LoVo (cell line): ENCODE data around the gene PTPRR.

ENCODE experiments used
- DNase-seq: peaks from one replicate; pipeline ENCODE4 v3.0.0-alpha.2; 2016; ENCODE audit warnings: low spot score

The PTPRR gene, protein sequence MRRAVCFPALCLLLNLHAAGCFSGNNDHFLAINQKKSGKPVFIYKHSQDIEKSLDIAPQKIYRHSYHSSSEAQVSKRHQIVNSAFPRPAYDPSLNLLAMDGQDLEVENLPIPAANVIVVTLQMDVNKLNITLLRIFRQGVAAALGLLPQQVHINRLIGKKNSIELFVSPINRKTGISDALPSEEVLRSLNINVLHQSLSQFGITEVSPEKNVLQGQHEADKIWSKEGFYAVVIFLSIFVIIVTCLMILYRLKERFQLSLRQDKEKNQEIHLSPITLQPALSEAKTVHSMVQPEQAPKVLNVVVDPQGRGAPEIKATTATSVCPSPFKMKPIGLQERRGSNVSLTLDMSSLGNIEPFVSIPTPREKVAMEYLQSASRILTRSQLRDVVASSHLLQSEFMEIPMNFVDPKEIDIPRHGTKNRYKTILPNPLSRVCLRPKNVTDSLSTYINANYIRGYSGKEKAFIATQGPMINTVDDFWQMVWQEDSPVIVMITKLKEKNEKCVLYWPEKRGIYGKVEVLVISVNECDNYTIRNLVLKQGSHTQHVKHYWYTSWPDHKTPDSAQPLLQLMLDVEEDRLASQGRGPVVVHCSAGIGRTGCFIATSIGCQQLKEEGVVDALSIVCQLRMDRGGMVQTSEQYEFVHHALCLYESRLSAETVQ

DNA sequence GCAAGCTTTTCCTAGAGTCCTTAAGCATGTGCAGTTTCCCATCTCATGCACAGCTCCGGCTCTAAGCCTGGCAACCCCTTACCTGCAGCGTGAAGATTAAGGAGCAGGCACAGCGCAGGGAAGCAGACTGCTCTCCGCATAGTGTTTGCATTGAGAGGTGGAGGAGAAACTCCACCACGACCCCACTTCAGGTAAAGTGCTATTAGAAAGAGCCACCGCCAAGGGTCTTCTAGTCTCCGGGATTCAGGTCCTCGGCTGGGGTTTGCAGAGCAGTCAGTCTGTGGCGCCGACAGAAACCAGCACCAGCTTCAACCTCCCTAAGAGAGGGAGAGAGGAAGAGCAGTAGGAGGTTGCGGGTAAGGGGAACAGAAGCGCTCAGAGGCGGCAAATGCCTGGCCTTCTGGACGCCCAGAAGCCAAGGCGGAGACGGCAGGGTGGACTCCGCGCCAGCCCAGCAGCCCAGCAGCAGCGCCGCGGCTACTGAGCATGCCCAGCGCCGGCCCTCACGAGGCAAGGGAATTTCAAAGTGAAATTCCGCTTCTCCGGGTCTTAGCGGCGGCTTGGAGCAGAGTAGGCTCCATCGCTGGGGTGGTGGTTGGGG, at the start of gene PTPRR:
Gene PTPRR (minus strand): TSS at position 488 of the 601 bp plus-strand sequence. CDS start 348 bp downstream, at position 140.
- no peak for DNase-seq

DNA sequence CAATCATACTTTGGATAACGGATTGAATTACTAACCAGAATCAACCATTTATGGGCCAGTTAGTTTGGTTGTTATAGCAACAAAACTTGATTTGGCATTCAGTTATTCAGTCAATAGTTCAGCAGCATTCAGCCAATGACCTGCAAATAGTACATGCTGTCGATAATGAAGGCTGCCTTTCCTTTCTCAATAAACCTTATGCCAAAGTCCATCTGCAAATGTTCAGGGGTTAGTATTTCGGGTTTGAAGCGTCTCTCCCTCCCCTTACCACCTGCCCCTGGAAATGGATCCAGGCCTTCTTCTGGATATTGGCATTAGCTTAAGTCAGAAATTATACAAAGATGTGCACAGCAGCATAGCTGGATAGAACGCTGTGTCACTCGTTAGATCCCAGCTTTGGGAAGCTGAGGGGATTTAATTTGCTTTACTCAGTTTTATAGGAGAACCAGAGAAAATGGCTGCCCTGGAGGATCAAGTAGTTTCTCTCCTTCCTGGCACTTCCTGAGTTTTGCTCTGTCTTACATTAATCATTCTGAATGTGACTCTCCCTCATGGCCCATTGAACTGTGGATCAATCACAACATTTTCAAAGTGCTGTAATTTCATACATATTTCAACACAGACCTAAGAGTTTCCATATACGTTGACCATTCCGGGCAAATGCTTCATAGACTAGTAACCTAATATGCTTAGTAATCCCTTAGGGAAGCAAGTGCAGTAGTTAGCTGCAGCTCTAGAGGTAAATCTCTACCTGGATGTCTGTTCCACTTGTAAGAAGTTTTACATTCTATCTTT, 46.7 kb upstream of the PTPRR start:
- DNase-seq, result no peak

DNA sequence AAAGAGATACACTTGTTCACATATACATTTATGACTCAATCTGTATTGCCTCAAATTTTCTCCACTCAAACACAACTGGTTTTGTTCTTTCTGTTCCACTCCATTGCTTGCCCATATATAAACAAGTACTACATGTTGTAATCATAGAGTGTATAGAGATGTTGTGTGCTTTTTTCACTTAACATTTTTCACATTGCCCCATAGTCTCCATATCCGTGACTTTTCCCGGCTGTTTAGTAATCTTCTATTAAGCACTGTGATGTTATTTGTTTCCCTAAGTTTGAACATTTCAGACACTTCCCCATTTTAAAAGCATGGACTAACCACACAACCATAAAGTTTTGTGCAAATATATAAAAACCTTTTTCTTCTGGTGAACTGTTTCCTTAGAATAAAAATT, 45.5 kb upstream of the PTPRR start:
- no peak for DNase-seq

DNA sequence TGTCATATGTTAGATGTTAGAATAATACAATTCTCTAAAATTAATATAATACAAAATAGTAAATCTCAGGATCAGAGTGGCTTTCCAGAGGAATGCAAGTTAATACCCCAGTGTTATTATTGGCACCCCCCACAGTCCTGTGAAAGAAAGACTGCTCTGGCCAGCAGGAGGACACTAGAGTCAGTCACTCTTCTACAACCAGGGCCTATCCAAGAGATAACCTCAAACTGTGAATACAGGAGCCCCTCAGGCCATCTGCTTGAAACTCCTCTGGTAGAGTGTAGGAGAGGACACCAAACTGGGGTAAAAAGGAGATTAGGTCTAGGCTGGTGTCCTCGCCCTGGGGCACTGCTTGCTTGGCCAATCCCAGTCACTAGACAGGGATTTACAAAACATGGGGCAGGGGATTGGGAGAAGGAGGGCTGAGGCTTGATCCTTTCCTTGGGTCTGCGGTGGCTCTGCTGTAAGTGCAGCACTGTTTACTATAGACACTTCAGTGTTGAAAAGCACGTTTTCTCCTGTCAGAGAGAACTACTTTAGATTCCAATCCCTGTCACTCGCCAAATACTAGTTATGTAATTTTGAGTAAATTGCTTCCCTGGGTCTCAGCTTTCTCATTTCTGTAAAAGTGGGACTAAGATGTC, 44.5 kb upstream of the PTPRR start:
- no peak for DNase-seq

DNA sequence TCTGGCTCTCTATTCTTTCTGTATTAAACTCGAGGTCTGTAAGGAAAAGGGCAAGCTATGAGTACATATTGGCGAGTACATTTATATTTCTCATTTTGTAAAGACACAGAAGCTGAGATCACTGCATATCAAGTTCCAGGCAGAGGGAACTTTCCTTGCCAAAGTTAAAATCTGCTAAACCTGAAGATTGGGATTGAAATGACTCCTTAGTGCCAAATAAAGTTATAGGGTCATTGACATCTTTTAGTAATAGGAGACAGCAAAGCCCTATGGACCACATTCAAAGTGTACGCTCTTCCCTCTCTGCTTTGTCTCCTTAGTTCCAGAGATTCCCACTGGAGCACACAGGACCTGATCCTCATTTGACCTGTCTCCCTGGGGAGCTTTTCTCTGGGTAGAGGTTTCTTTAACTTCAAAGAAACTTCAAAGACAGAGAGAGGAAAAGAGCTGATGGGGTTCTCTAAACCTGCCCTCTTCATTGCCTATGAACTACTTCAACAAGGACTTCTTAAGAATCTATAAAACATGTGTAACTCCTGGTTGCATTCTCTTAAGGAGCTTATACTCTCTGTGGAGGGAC, 42.6 kb upstream of the PTPRR start:
- no peak for DNase-seq

DNA sequence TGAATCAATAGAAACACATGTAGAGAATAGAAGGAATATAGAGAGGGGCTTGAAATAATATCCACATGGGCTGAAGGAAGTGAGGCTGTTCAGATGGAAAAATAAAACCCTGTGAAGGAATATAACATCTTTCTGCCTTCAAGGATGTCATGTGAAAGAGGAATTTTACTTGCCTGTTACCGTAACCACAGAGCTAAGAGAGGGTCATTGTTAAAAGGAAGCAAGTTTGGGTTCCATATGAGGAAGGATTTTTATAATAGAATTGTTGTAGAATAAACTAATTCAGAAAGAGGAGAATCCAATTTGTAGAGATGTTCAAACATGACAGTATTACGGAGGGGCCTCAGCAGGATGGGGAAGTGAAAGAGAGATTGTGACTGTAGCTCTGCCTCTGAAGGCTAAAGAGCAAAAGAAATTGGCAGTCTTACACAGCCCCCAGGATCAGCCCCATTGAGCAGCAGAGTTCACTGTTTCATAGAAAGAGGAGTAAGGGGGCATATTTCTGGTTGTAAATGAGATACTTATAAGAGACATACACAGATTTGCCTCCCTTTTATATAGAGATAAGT, 41.8 kb upstream of the PTPRR start:
- DNase-seq, result no peak

DNA sequence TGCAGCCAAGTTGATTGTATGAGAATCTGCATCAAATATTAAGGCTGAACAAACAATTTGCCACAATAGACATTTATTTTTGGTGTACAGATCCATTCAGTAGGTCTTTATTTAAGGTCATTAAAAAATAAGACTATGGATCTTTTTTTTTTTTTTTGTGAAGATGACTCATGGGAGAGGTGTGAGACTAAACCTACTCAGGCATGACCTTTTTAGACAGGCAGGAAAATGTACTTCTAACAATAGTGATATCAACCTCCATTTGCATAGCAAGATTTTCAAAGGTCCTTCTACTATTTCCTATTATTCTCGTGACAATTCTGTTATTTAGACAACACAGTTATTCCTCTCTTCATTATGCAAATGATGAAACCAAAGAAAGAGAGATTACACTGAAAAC, 39.9 kb upstream of the PTPRR start:
- no peak for DNase-seq

DNA sequence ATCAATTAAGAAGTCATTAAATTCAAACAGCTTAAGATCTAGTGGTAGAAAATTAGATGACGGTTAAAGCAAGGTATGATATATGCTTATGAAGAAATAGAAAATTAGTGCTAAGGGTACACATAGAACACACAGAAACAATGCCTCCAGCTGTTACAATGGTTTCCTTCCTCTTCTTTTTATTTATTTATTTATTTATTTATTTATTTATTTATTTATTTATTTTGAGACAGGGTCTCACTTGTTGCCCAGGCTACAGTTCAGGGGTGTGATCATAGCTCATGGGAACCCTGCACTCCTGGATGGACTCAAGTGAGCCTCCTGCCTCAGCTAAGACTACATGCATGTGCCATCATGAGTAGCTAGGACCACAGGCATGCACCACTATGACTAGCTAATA, 34.9 kb upstream of the PTPRR start:
- no peak for DNase-seq

DNA sequence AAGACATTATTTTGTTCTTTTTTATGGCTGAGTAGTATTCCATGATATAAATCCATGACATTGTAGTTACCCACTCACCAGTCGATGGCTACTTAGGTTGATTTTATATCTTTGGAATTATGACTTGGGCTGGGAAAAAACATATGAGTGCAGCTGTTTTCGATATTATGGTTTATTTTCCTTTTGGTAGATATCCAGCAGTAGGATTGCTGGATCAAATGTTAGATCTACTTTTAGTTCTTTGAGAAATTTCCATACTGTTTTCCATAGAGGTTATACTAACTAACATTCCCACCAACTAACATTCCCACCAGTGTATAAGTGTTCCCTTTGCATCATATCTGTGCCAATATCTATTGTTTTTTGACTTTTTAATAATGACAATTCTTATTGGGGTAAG, 29.9 kb upstream of the PTPRR start:
- DNase-seq, result no peak

DNA sequence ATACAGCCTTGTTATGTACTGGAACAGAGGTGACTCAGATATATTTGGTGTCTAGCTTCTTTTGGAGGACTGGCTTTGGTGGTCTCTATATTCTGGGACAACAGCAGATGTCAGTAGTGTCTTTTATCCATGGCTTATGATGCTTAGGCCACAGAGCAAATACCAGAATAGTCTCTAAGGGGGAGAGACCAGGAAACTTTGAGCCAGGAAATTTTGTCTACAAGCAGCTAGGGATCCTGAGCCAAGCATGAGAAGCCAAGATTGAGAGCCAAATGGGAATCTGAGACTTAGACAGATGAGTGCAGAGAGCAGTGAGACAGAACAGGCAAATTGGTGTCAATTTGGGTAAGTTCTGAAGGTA, 28.4 kb upstream of the PTPRR start:
- DNase-seq, result no peak

DNA sequence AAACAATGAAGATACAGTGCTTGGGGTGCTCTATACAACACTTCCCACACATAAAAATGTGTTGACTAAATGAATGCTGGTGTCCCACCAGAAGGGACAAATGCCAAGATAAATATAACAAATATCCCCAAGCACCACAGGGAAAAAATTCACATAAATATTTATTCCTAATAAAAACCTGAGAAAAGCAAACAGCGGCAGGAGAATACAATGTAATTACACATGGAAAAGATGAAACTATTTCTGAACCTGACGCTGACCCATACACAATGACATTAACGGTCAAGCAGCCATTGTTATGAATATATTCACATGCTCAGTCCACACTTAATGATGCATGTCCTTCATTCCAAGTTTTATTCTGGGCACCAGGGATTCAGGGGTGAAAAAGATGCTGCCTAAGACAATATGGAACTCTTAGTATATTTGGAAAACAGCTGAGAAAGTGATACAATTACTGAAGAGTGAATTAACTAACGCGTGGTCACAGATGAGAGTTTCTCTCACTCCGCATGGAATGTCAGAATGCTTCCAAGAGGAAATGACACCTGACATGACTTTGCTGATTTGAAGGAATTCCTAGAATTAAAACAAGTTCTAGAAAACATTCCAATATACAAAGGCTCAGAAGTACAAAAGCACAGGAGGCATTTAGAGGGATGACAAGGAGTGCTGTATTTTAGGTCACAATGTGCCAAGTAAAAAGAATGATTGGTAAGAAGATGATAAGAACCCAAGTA, 27.9 kb upstream of the PTPRR start:
- no peak for DNase-seq

DNA sequence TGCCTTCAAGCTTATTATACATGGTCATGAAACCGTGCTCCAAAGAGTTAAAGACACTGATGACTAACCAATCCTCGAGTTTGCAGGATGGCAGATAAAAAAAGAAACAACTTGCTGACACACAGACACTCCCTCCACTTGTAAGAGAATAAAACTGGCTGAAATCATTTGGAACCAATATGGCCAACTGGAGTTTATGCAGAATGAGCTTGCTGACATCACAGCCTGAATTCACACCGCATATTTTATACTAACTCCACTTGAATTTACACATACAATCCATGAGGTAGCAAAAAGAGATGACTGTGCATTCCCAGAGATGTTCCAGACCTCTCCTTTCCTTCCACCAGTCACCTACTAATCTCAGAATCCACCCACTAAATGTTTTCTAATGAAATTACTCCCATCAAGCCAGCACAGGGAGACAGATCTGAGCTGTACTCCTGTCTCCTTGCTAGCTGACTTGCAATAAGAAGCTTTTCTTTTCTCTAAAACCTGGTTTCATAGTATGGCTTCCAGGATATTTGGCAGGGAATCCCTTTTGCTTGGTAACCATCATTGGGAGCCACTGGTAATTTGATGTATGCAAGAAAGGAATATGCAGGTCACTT, 15.8 kb upstream of the PTPRR start:
- no peak for DNase-seq

DNA sequence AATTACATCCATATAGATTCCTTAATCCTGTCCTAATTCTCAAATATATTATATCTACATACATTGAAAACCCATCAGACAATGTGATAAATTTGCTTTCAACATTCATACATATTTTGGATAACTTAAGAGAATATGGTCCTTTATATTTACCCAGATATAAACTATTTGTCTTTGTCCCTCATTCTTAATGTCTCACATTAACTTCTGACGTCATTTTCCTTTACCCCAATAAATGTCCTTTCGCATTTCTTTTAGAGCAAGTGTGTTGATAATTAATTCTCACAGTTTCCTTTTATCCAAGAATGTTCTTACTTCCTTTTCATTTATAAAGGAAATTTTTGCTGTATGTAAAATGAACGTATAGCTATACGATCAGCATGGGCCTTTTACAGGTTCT, 12.6 kb upstream of the PTPRR start:
- DNase-seq, result no peak

DNA sequence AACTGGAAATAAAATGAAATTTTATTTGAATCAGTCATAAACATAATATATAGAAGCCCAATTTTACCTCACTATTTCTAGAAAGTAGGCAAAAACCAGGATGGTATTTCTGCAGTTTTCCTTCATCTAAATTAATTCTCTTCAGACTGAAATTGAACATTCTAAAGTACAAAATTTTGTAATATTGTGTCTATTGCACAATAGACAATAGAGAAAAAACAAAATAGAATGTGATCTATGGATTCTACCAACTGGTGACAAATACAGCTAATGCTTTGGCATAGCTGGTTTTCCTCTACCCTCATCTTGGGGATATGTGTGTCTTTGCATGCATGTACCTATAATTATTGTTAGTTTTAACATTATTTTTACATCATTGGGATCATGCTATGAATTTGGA, 8.5 kb upstream of the PTPRR start:
- no peak for DNase-seq

DNA sequence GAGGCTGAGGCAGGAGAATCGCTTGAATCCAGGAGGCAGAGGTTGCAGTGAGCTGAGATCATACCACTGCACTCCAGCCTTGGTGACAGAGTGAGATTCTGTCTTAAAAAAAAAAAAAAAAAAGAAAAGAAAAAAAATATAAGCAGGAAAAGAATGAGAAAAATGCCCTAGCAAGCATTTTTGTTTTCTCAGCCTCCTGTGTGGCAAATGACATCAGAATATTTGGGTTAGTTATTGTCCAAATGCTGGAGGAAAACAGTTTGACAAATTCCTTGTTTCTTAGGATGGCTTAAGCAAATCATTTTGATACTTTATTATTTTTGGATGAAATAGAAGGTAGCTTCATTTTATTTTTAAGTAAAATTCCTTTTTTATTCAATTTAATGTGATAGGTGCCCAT, 7.5 kb upstream of the PTPRR start:
- DNase-seq, result no peak

DNA sequence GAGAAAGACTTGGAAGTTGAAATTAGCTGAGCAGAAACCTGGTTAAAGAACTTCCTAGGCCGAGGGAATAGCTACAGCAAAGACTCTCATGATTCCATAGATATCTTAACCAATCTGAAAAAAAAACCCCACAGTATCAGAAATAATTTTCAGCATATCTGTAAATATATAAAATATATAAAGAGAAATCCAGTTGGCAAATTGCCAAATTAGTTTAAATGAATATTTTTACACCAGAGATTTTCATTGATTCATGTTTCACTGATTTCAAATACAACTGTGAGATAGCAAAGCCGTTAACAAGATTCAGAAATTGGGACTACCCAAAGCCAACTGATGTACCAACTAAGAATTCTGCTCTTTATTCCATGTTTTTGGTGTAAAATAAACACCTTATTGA, 6.8 kb upstream of the PTPRR start:
- no peak for DNase-seq

DNA sequence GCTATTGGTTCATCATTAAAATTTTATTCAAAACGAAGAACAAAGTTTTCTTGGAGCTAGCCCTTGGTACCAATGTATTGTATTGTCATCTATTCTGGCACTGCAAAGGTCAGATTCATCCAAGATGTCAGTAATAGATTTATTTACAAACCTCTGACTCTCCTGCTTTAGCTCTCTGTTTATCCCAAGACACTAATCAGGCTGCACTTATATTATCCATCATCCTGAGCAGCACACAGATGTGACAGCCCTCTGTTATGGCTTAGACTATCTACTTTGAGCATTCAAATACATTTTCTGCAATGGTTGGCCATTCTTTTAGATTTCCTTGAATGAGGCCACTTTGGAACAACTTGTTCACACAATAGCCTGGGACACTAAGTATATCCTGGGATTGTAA, 5.0 kb upstream of the PTPRR start:
- no peak for DNase-seq

DNA sequence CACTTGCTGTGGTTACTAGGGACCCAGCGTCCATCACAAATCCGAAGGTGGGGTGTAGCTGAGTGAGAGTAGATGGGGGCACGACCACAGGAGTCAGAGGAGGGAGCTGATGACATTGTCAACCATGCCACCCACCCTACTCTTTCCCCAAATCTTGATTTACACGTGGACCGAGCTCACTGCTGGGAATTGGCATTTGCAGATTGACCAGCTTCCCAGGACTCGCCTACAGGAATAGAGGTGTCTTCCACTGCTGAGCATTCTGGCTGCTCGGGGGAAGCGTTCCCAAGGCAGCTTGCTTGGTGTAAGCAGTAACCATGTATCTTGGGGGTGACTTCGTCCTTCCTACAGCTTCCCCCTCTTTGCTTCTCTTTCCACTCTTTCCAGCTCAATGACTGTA, 353 bp upstream of the PTPRR start:
- DNase-seq, result no peak

DNA sequence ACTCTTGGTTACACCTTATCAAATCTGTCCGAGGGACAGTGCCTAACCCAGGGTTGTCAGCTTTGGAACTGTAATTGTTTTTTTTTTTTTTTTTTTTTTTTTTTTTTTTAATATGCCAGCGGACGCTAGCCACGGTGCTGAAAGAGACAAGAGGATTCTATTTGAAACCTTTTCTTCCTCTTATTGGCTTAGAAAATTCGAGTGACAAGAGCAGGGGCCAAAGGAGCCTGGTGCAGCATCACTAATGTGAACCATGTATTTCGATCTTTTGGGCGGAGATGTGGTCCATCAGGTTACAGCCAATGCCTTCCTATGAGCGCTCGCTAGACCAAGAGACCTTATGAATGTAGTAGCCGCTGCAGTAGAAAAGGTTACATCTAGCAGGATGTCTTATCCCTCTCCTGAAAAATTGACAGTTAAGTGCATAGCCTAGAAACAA, 922 bp downstream of the PTPRR start:
- DNase-seq, result peak; percentile 9

DNA sequence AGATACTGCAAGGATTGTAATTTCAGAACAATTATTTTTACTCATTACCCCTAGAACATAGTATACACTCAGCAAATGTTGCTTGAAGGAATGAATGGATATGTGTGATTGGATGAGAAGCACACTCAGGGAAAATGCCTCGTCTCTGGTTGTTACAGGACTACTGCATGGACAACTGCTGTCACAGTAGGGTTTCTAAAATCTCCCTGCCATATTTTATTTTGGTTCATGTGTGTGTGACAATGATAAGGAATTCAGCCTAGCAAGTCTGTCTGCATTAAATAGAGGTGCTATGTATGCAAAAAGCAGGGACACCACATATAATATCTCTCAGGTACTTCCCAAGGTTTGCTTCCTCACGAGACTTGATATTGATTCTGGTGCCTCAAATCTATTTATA, 1.4 kb downstream of the PTPRR start:
- no peak for DNase-seq
